ENCODE data around the gene ZFR2.

- TF ChIP-seq CTCF (IDR thresholded peaks at IDR 0.05) (no peak), EP300 (IDR thresholded peaks at IDR 0.05; ENCODE audit: low read depth) (no peak), POLR2A (IDR thresholded peaks at IDR 0.05) (no peak), POLR2AphosphoS5 (IDR thresholded peaks at IDR 0.05) (no peak)
These were observed 29.6 kb upstream of the ZFR2 start for GRCh38 chr19:3898426-3898825.

Measured in transverse colon (tissue), 4 donors.